Measurements from ENCODE around the gene DYSF. TPM values are rescaled to one million over a fixed set of nuclear protein-coding genes. Genes with fewer than 3 reads are reported as not detected.

Gene DYSF
- total RNA-seq, 4 donors from 2014 or later, result 3.7 to 18.7 (median 10.6) TPM

GRCh38 chr2:71599038-71599437 lies 145.7 kb downstream of the DYSF start:
- H3K4me3 ChIP-seq, result no peak overlapping the region
- intact Hi-C loops (cut with DNase I; ENCODE audit: low total_unique reads), result no loop called here
- no peaks in the 10 kb centered on the region for H3K4me1 ChIP-seq
- H3K27me3 ChIP-seq, result no peaks in the 10 kb centered on the region
- no peak overlapping the region for H3K27ac ChIP-seq
- TF ChIP-seq POLR2AphosphoS5 (IDR thresholded peaks at IDR 0.05), result no peak
- TF ChIP-seq EP300 (IDR thresholded peaks at IDR 0.05; ENCODE audit: low read depth), result no peak
- TF ChIP-seq POLR2A (IDR thresholded peaks at IDR 0.05), result no peak
- TF ChIP-seq CTCF (IDR thresholded peaks at IDR 0.05), result no peak
- DNase-seq, result no peak
- in situ Hi-C loops (cut with MboI; ENCODE audit: low pct_ligation_motif_present in 1 of 4, low pct_unique_long_range_greater_than_20kb in 1 of 4, low sequenced_read_pairs in 3 of 4), result no loop called here
- no peaks in the 10 kb centered on the region for H3K36me3 ChIP-seq
- WGBS, 2 donors (ENCODE audit: low coverage in 1 of 2), result 67 to 74% methylated on average over 1 to 8 of the region's 8 CpGs
- H3K9me3 ChIP-seq, result no peaks in the 10 kb centered on the region

GRCh38 chr2:71599646-71600236 lies 146.4 kb downstream of the DYSF start:
- 91 to 100% methylated on average over 3 to 13 of the region's 13 CpGs for WGBS, 2 donors (ENCODE audit: low coverage in 1 of 2)
- in situ Hi-C loops (cut with MboI; ENCODE audit: low pct_ligation_motif_present in 1 of 4, low pct_unique_long_range_greater_than_20kb in 1 of 4, low sequenced_read_pairs in 3 of 4), result no loop called here
- H3K27ac ChIP-seq, result no peak overlapping the region
- no peaks in the 10 kb centered on the region for H3K4me1 ChIP-seq
- no peaks in the 10 kb centered on the region for H3K27me3 ChIP-seq
- no peaks in the 10 kb centered on the region for H3K9me3 ChIP-seq
- DNase-seq, result no peak
- TF ChIP-seq POLR2A (IDR thresholded peaks at IDR 0.05) (no peak), CTCF (IDR thresholded peaks at IDR 0.05) (no peak), POLR2AphosphoS5 (IDR thresholded peaks at IDR 0.05) (no peak), EP300 (IDR thresholded peaks at IDR 0.05; ENCODE audit: low read depth) (no peak)
- no peak overlapping the region for H3K4me3 ChIP-seq
- intact Hi-C loops (cut with DNase I; ENCODE audit: low total_unique reads), result no loop called here
- no peaks in the 10 kb centered on the region for H3K36me3 ChIP-seq

GRCh38 chr2:71600555-71600954 lies 147.2 kb downstream of the DYSF start:
- no peak for DNase-seq
- WGBS, 2 donors (ENCODE audit: low coverage in 1 of 2), result 95% methylated on average over 9 of the region's 9 CpGs; no CpG with 5 or more reads in 1 of the 2 donors
- in situ Hi-C loops (cut with MboI; ENCODE audit: low pct_ligation_motif_present in 1 of 4, low pct_unique_long_range_greater_than_20kb in 1 of 4, low sequenced_read_pairs in 3 of 4) (no loop called here), intact Hi-C loops (cut with DNase I; ENCODE audit: low total_unique reads) (no loop called here)
- H3K27ac ChIP-seq, result no peak overlapping the region
- TF ChIP-seq CTCF (IDR thresholded peaks at IDR 0.05), result no peak
- TF ChIP-seq EP300 (IDR thresholded peaks at IDR 0.05; ENCODE audit: low read depth), result no peak
- no peak for TF ChIP-seq POLR2A (IDR thresholded peaks at IDR 0.05)
- TF ChIP-seq POLR2AphosphoS5 (IDR thresholded peaks at IDR 0.05), result no peak
- H3K4me3 ChIP-seq, result no peak overlapping the region
- H3K36me3 ChIP-seq, result no peaks in the 10 kb centered on the region
- no peaks in the 10 kb centered on the region for H3K4me1 ChIP-seq
- H3K27me3 ChIP-seq, result no peaks in the 10 kb centered on the region
- no peaks in the 10 kb centered on the region for H3K9me3 ChIP-seq

GRCh38 chr2:71601136-71602114 lies 148.1 kb downstream of the DYSF start:
- no peak overlapping the region for H3K27ac ChIP-seq
- no peaks in the 10 kb centered on the region for H3K4me1 ChIP-seq
- no peak overlapping the region for H3K4me3 ChIP-seq
- 61 to 82% methylated on average over 2 to 11 of the region's 11 CpGs for WGBS, 2 donors (ENCODE audit: low coverage in 1 of 2)
- H3K36me3 ChIP-seq, result no peaks in the 10 kb centered on the region
- no peaks in the 10 kb centered on the region for H3K9me3 ChIP-seq
- no peak for DNase-seq
- in situ Hi-C loops (cut with MboI; ENCODE audit: low pct_ligation_motif_present in 1 of 4, low pct_unique_long_range_greater_than_20kb in 1 of 4, low sequenced_read_pairs in 3 of 4) (no loop called here), intact Hi-C loops (cut with DNase I; ENCODE audit: low total_unique reads) (no loop called here)
- TF ChIP-seq CTCF (IDR thresholded peaks at IDR 0.05) (no peak), POLR2AphosphoS5 (IDR thresholded peaks at IDR 0.05) (no peak), EP300 (IDR thresholded peaks at IDR 0.05; ENCODE audit: low read depth) (no peak), POLR2A (IDR thresholded peaks at IDR 0.05) (no peak)
- H3K27me3 ChIP-seq, result no peaks in the 10 kb centered on the region

Measured in transverse colon (tissue), 4 donors.